ENCODE results near the gene KCND2.

KCND2 gene

GRCh38 chr7:120583899-120584586 is 311.1 kb downstream of the KCND2 start:
- Histone ChIP-seq H3K4me1 (ENCODE audit: insufficient read depth, insufficient read length) (no peaks in the 10 kb centered on the region), H3K9ac (ENCODE audit: insufficient read length, low read depth) (no peak overlapping the region), H3K36me3 (ENCODE audit: insufficient read depth, insufficient read length, low read length) (no peaks in the 10 kb centered on the region), H3K4me3 (ENCODE audit: insufficient read length, low read depth) (no peak overlapping the region), H3K9me3 (ENCODE audit: insufficient read depth, low read length) (no peaks in the 10 kb centered on the region), H3K27me3 (ENCODE audit: insufficient read depth, insufficient read length) (no peaks in the 10 kb centered on the region)
- no peak for DNase-seq (ENCODE audit: low read depth, low spot score)
- TF ChIP-seq SUZ12 (IDR thresholded peaks at IDR 0.05; ENCODE audit: extremely low read depth, insufficient read depth, insufficient read length) (no peak), ZNF274 (IDR thresholded peaks at IDR 0.05; ENCODE audit: low read depth, low read length) (no peak), YY1 (IDR thresholded peaks at IDR 0.05; ENCODE audit: insufficient read depth, insufficient read length) (no peak)

DNA sequence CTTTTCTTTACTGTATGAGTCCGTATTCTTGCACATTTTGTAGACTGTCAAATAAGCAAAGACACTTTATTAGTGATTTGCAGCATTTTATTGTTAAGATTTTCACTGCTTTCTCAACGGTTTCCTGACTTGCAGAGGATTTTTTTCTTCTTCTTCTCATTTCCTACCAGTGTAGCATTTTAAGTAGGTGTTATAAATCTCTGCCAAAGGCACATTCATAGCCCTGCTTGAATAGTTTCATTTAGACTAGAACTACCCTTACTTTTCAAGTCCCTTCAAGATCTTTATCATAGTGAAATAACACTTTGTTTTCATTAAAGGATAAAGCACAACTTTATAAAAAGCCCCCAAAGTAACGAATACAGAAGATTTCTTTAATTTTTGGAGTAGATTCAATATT is 313.6 kb downstream of the KCND2 start:
- H3K27me3 ChIP-seq (ENCODE audit: insufficient read depth, insufficient read length): no peaks in the 10 kb centered on the region
- H3K4me3 ChIP-seq (ENCODE audit: insufficient read length, low read depth): no peak overlapping the region
- H3K9ac ChIP-seq (ENCODE audit: insufficient read length, low read depth): no peak overlapping the region
- H3K4me1 ChIP-seq (ENCODE audit: insufficient read depth, insufficient read length): no peaks in the 10 kb centered on the region
- TF ChIP-seq YY1 (IDR thresholded peaks at IDR 0.05; ENCODE audit: insufficient read depth, insufficient read length) (no peak), ZNF274 (IDR thresholded peaks at IDR 0.05; ENCODE audit: low read depth, low read length) (no peak), SUZ12 (IDR thresholded peaks at IDR 0.05; ENCODE audit: extremely low read depth, insufficient read depth, insufficient read length) (no peak)
- DNase-seq (ENCODE audit: low read depth, low spot score): no peak
- no peaks in the 10 kb centered on the region for H3K9me3 ChIP-seq (ENCODE audit: insufficient read depth, low read length)
- H3K36me3 ChIP-seq (ENCODE audit: insufficient read depth, insufficient read length, low read length): no peaks in the 10 kb centered on the region

- TF ChIP-seq SUZ12 (IDR thresholded peaks at IDR 0.05; ENCODE audit: extremely low read depth, insufficient read depth, insufficient read length): no peak
- no peak for TF ChIP-seq YY1 (IDR thresholded peaks at IDR 0.05; ENCODE audit: insufficient read depth, insufficient read length)
- no peak for TF ChIP-seq ZNF274 (IDR thresholded peaks at IDR 0.05; ENCODE audit: low read depth, low read length)
- H3K4me3 ChIP-seq (ENCODE audit: insufficient read length, low read depth): no peak overlapping the region
- no peaks in the 10 kb centered on the region for H3K27me3 ChIP-seq (ENCODE audit: insufficient read depth, insufficient read length)
- H3K9me3 ChIP-seq (ENCODE audit: insufficient read depth, low read length): no peaks in the 10 kb centered on the region
- H3K36me3 ChIP-seq (ENCODE audit: insufficient read depth, insufficient read length, low read length): no peaks in the 10 kb centered on the region
- DNase-seq (ENCODE audit: low read depth, low spot score): no peak
- H3K9ac ChIP-seq (ENCODE audit: insufficient read length, low read depth): no peak overlapping the region
- H3K4me1 ChIP-seq (ENCODE audit: insufficient read depth, insufficient read length): no peaks in the 10 kb centered on the region
Measured at GRCh38 chr7:120587243-120587642, 314.3 kb downstream of the KCND2 start.

DNA sequence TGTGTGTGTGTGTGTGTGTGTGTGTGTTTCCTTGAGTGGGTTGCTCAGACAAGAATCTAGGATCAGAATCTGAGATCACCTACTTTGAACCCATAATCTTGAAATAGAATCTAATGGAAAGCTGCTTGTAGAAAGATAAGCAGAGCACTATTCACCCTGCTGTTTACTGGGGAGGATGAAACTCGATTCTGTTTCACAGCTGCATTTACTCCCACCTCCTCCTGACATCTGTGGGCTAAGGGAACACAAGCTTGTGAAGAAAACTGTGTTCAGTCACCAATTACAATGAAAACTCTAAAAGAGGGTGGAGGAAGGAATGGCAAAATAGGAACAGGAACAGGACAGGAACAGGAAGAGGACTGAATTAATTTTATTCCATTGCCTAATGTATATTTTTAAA is 315.4 kb downstream of the KCND2 start:
- no peak for DNase-seq (ENCODE audit: low read depth, low spot score)
- no peak overlapping the region for H3K4me3 ChIP-seq (ENCODE audit: insufficient read length, low read depth)
- no peaks in the 10 kb centered on the region for H3K4me1 ChIP-seq (ENCODE audit: insufficient read depth, insufficient read length)
- H3K27me3 ChIP-seq (ENCODE audit: insufficient read depth, insufficient read length): no peaks in the 10 kb centered on the region
- TF ChIP-seq SUZ12 (IDR thresholded peaks at IDR 0.05; ENCODE audit: extremely low read depth, insufficient read depth, insufficient read length): no peak
- H3K9ac ChIP-seq (ENCODE audit: insufficient read length, low read depth): no peak overlapping the region
- no peaks in the 10 kb centered on the region for H3K9me3 ChIP-seq (ENCODE audit: insufficient read depth, low read length)
- H3K36me3 ChIP-seq (ENCODE audit: insufficient read depth, insufficient read length, low read length): no peaks in the 10 kb centered on the region

DNA sequence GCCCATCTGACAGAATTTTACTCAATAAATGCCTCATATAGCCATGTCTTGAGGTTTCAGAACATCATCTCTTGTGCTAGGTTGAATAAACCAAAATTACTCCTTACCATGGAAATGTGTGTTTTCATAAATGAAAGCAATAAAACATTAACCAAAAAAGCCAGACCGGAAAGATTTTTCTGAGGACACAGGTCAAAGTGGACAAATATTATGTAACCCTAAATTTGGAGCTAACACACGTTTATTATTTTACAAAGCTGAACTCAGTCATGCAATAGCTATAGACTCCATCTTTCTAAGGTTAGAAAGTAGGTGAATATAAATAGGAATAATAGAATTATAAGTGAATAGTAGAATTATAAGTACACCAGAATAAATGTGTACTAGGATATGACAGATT is 315.9 kb downstream of the KCND2 start:
- no peak for TF ChIP-seq YY1 (IDR thresholded peaks at IDR 0.05; ENCODE audit: insufficient read depth, insufficient read length)
- no peak for TF ChIP-seq ZNF274 (IDR thresholded peaks at IDR 0.05; ENCODE audit: low read depth, low read length)
- TF ChIP-seq SUZ12 (IDR thresholded peaks at IDR 0.05; ENCODE audit: extremely low read depth, insufficient read depth, insufficient read length): no peak
- Histone ChIP-seq H3K36me3 (ENCODE audit: insufficient read depth, insufficient read length, low read length) (no peaks in the 10 kb centered on the region), H3K4me1 (ENCODE audit: insufficient read depth, insufficient read length) (no peaks in the 10 kb centered on the region), H3K9me3 (ENCODE audit: insufficient read depth, low read length) (no peaks in the 10 kb centered on the region), H3K27me3 (ENCODE audit: insufficient read depth, insufficient read length) (no peaks in the 10 kb centered on the region), H3K9ac (ENCODE audit: insufficient read length, low read depth) (no peak overlapping the region), H3K4me3 (ENCODE audit: insufficient read length, low read depth) (no peak overlapping the region)
- DNase-seq (ENCODE audit: low read depth, low spot score): no peak

- Histone ChIP-seq H3K4me1 (ENCODE audit: insufficient read depth, insufficient read length) (no peaks in the 10 kb centered on the region), H3K4me3 (ENCODE audit: insufficient read length, low read depth) (no peak overlapping the region), H3K9me3 (ENCODE audit: insufficient read depth, low read length) (no peaks in the 10 kb centered on the region), H3K27me3 (ENCODE audit: insufficient read depth, insufficient read length) (no peaks in the 10 kb centered on the region), H3K36me3 (ENCODE audit: insufficient read depth, insufficient read length, low read length) (no peaks in the 10 kb centered on the region), H3K9ac (ENCODE audit: insufficient read length, low read depth) (no peak overlapping the region)
- no peak for TF ChIP-seq YY1 (IDR thresholded peaks at IDR 0.05; ENCODE audit: insufficient read depth, insufficient read length)
- TF ChIP-seq SUZ12 (IDR thresholded peaks at IDR 0.05; ENCODE audit: extremely low read depth, insufficient read depth, insufficient read length): no peak
- TF ChIP-seq ZNF274 (IDR thresholded peaks at IDR 0.05; ENCODE audit: low read depth, low read length): no peak
- no peak for DNase-seq (ENCODE audit: low read depth, low spot score)
Measured at GRCh38 chr7:120600607-120601006, 327.6 kb downstream of the KCND2 start.

- Histone ChIP-seq H3K9me3 (ENCODE audit: insufficient read depth, low read length) (no peaks in the 10 kb centered on the region), H3K4me3 (ENCODE audit: insufficient read length, low read depth) (no peak overlapping the region), H3K27me3 (ENCODE audit: insufficient read depth, insufficient read length) (no peaks in the 10 kb centered on the region), H3K4me1 (ENCODE audit: insufficient read depth, insufficient read length) (no peaks in the 10 kb centered on the region), H3K36me3 (ENCODE audit: insufficient read depth, insufficient read length, low read length) (no peaks in the 10 kb centered on the region), H3K9ac (ENCODE audit: insufficient read length, low read depth) (no peak overlapping the region)
- DNase-seq (ENCODE audit: low read depth, low spot score): no peak
- TF ChIP-seq ZNF274 (IDR thresholded peaks at IDR 0.05; ENCODE audit: low read depth, low read length) (no peak), YY1 (IDR thresholded peaks at IDR 0.05; ENCODE audit: insufficient read depth, insufficient read length) (no peak), SUZ12 (IDR thresholded peaks at IDR 0.05; ENCODE audit: extremely low read depth, insufficient read depth, insufficient read length) (no peak)
Measured at GRCh38 chr7:120603366-120603765, 330.4 kb downstream of the KCND2 start.

Measured in NT2/D1 (cell line).